Left ventricle myocardium inferior (tissue), 1 donor: ENCODE data around the gene CD81. TPM values are rescaled to one million over a fixed set of nuclear protein-coding genes. Genes with fewer than 3 reads are reported as not detected.
"Not testable (repeated sequence)": the region's sequence is repeated elsewhere in the genome, so short reads cannot be mapped to it uniquely, and the experiment has no call there.

Experiments
- DNase-seq: peaks from one replicate; pipeline ENCODE4 v3.0.0-alpha.2; 2020
- H3K27ac ChIP-seq: fragments of 200-600 bp; replicated peaks from 2 replicates; pipeline ENCODE4 v1.8.0; 2021
- H3K27me3 ChIP-seq: fragments of 200-600 bp; 2 replicates; pipeline ENCODE4 v1.8.0; 2021; ENCODE audit warnings: low read depth
- H3K36me3 ChIP-seq: fragments of 200-600 bp; 2 replicates; pipeline ENCODE4 v1.8.0; 2021
- H3K4me1 ChIP-seq: fragments of 200-600 bp; 2 replicates; pipeline ENCODE4 v1.8.0; 2021
- H3K4me3 ChIP-seq: fragments of 200-600 bp; 2 replicates; pipeline ENCODE4 v1.8.0; 2021; ENCODE audit warnings: mild to moderate bottlenecking, moderate library complexity
- H3K9me3 ChIP-seq: fragments of 200-600 bp; replicated peaks from 2 replicates; pipeline ENCODE4 v1.8.0; 2021
- intact Hi-C: fragments of 100-400 bp; cut with micrococcal nuclease; formaldehyde crosslinking; loops from one replicate; pipeline ENCODE4 v1.11.0; 2022
- total RNA-seq: library from RNA; stranded (reverse); fragmentation: NEBNext Ultra II Directional; extraction: Animal tissue kit (Norgen Biotek cat#: 25700); gene quantifications from one replicate; pipeline ENCODE4 v1.2.1, GENCODE V29; 2021
- TF ChIP-seq, protein P1 (sequence below): fragments of 200-600 bp; IDR thresholded peaks from 2 replicates; pipeline ENCODE4 v1.8.0; 2021; ENCODE audit warnings: antibody characterized with exemption, mild to moderate bottlenecking, borderline replicate concordance
- donor health status: DM: no; HTN: yes; CAD: no; lungs with severe emphysema.

Gene CD81
- total RNA-seq, 1 donor from 2014 or later, result 412 TPM

GRCh38 chr11:2331404-2331803, 45.7 kb upstream of the CD81 start:
- H3K4me3 ChIP-seq, result no peak overlapping the region
- no peaks in the 10 kb centered on the region for H3K36me3 ChIP-seq
- H3K9me3 ChIP-seq, result peaks cover 3% of the 10 kb centered on the region
- no peaks in the 10 kb centered on the region for H3K27me3 ChIP-seq
- no peak overlapping the region for H3K27ac ChIP-seq
- no peak for DNase-seq
- intact Hi-C loops, result no loop called here
- H3K4me1 ChIP-seq, result peaks cover 3% of the 10 kb centered on the region
- TF ChIP-seq, protein P1, sequence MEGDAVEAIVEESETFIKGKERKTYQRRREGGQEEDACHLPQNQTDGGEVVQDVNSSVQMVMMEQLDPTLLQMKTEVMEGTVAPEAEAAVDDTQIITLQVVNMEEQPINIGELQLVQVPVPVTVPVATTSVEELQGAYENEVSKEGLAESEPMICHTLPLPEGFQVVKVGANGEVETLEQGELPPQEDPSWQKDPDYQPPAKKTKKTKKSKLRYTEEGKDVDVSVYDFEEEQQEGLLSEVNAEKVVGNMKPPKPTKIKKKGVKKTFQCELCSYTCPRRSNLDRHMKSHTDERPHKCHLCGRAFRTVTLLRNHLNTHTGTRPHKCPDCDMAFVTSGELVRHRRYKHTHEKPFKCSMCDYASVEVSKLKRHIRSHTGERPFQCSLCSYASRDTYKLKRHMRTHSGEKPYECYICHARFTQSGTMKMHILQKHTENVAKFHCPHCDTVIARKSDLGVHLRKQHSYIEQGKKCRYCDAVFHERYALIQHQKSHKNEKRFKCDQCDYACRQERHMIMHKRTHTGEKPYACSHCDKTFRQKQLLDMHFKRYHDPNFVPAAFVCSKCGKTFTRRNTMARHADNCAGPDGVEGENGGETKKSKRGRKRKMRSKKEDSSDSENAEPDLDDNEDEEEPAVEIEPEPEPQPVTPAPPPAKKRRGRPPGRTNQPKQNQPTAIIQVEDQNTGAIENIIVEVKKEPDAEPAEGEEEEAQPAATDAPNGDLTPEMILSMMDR, result no peak

- H3K36me3 ChIP-seq, H3K9me3 ChIP-seq, H3K4me3 ChIP-seq, H3K27me3 ChIP-seq, DNase-seq, H3K4me1 ChIP-seq, H3K27ac ChIP-seq, intact Hi-C loops: not testable (repeated sequence)
These were observed 44.5 kb upstream of the CD81 start for GRCh38 chr11:2332569-2332968.

- H3K27ac ChIP-seq, H3K4me3 ChIP-seq, H3K36me3 ChIP-seq, H3K9me3 ChIP-seq, DNase-seq, H3K27me3 ChIP-seq, intact Hi-C loops, H3K4me1 ChIP-seq: not testable (repeated sequence)
These were observed 43.5 kb upstream of the CD81 start for GRCh38 chr11:2333486-2334205.

DNA sequence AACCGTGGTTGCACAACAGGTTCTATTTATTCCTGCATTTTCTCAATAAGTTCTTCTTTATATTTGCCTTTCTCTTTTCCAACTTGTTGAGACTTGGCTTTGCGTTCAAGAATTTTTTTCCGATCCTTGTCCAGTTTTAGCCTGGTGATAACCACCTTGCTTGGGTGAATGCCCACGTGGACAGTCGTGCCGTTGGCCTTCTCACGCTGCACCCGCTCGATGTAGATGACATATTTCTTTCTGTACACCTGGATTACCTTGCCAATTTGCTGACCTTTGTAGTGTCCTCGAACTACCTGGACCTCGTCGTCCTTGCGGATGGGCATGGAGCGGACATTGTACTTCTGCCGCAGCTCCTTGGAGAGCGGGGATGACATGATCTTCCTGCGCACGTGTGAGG, 41.8 kb upstream of the CD81 start:
- H3K4me1 ChIP-seq, H3K4me3 ChIP-seq, DNase-seq, H3K27me3 ChIP-seq, H3K9me3 ChIP-seq, H3K27ac ChIP-seq, intact Hi-C loops, H3K36me3 ChIP-seq: not testable (repeated sequence)

DNA sequence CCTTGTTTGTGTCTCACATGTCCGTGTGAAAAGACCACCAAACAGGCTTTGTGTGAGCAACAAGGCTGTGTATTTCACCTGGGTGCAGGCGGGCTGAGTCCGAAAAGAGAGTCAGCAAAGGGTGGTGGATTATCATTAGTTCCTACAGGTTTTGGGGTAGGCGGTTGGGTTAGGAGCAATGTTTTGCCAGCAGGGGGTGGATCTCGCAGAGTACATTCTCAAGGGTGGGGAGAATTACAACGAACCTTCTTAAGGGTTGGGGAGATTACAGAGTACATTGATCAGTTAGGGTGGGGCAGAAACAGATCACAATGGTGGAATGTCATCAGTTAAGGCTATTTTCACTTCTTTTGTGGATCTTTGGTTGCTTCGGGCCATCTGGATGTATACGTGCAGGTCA, 38.4 kb upstream of the CD81 start:
- H3K9me3 ChIP-seq, H3K36me3 ChIP-seq, H3K27me3 ChIP-seq, H3K4me3 ChIP-seq, intact Hi-C loops, H3K27ac ChIP-seq, H3K4me1 ChIP-seq, DNase-seq: not testable (repeated sequence)

DNA sequence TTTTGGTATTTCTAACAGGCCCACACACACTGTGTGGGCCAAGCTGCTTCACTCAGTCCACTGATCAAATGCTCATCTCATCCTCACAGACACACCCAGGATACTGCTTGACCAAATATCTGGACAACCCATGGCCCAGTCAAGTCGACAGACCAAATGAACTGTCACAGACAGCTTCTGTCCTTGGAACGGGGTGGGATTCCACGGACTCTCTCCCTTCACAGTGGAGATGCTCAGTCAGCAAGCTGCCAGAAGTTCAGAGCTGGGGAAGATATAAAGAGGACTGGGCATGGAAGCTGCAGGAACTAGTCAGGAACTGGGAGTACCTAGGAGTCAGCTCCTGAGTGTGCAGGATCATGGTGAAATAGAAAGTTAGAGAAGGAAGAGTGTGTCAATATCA, 34.6 kb upstream of the CD81 start:
- Histone ChIP-seq H3K4me3 (no peak overlapping the region), H3K9me3 (peaks cover 4% of the 10 kb centered on the region), H3K27ac (no peak overlapping the region), H3K27me3 (no peaks in the 10 kb centered on the region), H3K36me3 (no peaks in the 10 kb centered on the region), H3K4me1 (no peaks in the 10 kb centered on the region)
- TF ChIP-seq, protein P1, result no peak
- intact Hi-C loops, result no loop called here
- DNase-seq, result no peak

DNA sequence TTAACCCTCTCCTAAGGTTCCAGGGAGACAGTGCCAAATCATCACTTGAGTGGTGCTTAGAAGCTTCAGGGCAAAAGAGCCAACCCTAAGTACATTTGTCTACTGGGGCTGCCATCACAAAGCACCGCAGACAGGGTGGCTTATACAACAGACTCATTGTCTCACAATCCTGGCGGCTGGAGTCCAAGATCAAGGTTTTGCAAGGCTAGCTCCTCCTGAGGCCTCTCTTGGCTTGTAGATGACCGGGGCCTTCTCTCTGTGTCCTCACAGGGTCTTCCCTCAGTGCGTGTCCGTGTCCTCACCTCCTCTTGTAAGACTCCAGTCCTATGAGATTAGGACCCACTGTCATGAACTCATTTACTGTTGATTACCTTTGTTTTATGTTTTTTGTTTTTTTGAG, 34.1 kb upstream of the CD81 start:
- no peak for DNase-seq
- intact Hi-C loops, result no loop called here

More for the DNA sequence above, 34.1 kb upstream of the CD81 start:
- Histone ChIP-seq H3K4me1 (no peaks in the 10 kb centered on the region), H3K27ac (no peak overlapping the region), H3K27me3 (no peaks in the 10 kb centered on the region), H3K36me3 (no peaks in the 10 kb centered on the region), H3K9me3 (peaks cover 4% of the 10 kb centered on the region), H3K4me3 (no peak overlapping the region)
- TF ChIP-seq, protein P1, result no peak
